ENCODE measurements around the gene HGS. TPM values are rescaled to one million over a fixed set of nuclear protein-coding genes. Genes with fewer than 3 reads are reported as not detected.

HGS gene
- total and polyA plus RNA-seq, 2 of the 8 experiments (the other 6 are each of a cell fraction or from before 2014, with no cell fraction given) = 80.8 to 99.7 TPM

DNA sequence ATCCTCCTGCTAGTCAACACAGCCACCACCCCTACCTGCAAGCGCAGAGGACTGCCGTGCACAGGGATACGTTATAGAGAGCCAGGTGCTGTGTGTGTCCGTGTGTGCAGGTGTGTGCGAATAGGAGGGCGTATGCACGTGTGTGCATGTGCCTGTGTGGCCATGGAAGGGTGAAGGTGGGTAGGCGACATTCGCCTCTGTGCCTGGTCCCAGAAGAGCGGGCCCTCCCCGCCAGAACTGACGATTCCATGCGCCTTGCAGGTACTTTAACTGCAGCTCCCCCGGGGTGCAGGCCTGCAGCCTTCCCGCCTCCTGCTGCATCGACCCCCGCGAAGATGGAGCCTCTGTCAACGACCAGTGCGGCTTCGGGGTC is 36.2 kb upstream of the HGS start:
- Histone ChIP-seq H2BK120ac (replicated peaks; ENCODE audit: low read depth, low read length) (no peak overlapping the region), H2AFZ (ENCODE audit: low read length) (no peak overlapping the region), H3K56ac (replicated peaks; ENCODE audit: insufficient read length, low read depth, low read length) (no peak overlapping the region), H3K27ac (ENCODE audit: low read depth, low read length) (no peak overlapping the region), H3K18ac (ENCODE audit: extremely low read depth, low read length) (no peak overlapping the region; the same call in 1 of the 2 replicates), H3K79me1 (ENCODE audit: low read depth, low read length) (peaks cover 7% of the 10 kb centered on the region), H4K5ac (ENCODE audit: insufficient read length, low read depth, low read length) (no peak overlapping the region), H4K20me1 (replicated peaks in 1 of 2; ENCODE audit: control insufficient read depth in 1 of 2, insufficient read depth in 2 of 2, low read length in 2 of 2) (peaks cover 0 to 2% of the 10 kb centered on the region in 2 experiments), H3K36me3 (ENCODE audit: control insufficient read depth in 2 of 4, insufficient read depth in 4 of 4, low read length in 3 of 4) (peaks cover 0 to 3% (median 1%) of the 10 kb centered on the region in 4 experiments; a peak in 3 of 8 replicates), H3K4me2 (ENCODE audit: insufficient read depth in 1 of 2, low read depth in 2 of 2, low read length in 2 of 2) (peak overlapping the region; percentile 59 to 76), H3K4me1 (replicated peaks in 1 of 4; ENCODE audit: control insufficient read depth in 3 of 4, insufficient read depth in 4 of 4, low read length in 3 of 4) (peaks cover 0 to 14% (median 1%) of the 10 kb centered on the region in 4 experiments; a peak in 4 of 7 replicates), H3K4me3 (ENCODE audit: extremely low read depth in 1 of 4, insufficient read depth in 2 of 4, low read depth in 3 of 4, low read length in 4 of 4) (peak overlapping the region in 2 of 4 experiments; percentile 15 to 38; a peak in 3 of 8 replicates), H2BK12ac (ENCODE audit: low read depth, low read length) (peak overlapping the region; percentile 20; the same call in 1 of the 2 replicates), H3K23ac (ENCODE audit: insufficient read length) (no peak overlapping the region), H2BK5ac (ENCODE audit: low read depth, low read length) (no peak overlapping the region), H2AK5ac (ENCODE audit: low read depth, low read length) (peak overlapping the region; percentile 57; the same call in 1 of the 2 replicates), H2BK20ac (ENCODE audit: low read length) (no peak overlapping the region), H3K4ac (replicated peaks; ENCODE audit: insufficient read length, low read depth, low read length) (no peak overlapping the region), H3K9ac (replicated peaks in 1 of 4; ENCODE audit: extremely low read depth in 1 of 4, low read depth in 3 of 4, low read length in 3 of 4) (peak overlapping the region in 1 of 4 experiments; percentile 30; a peak in 1 of 7 replicates), H3K14ac (ENCODE audit: insufficient read length) (no peak overlapping the region), H3K23me2 (ENCODE audit: low read depth, low read length) (peaks cover 10% of the 10 kb centered on the region), H3K79me2 (ENCODE audit: control insufficient read depth in 1 of 2, insufficient read depth in 2 of 2, low read length in 2 of 2) (no peaks in the 10 kb centered on the region), H2BK15ac (ENCODE audit: low read length) (peak overlapping the region; percentile 23; the same call in 1 of the 2 replicates), H3K27me3 (replicated peaks in 1 of 4; ENCODE audit: control insufficient read depth in 3 of 4, extremely low read depth in 1 of 4, insufficient read depth in 3 of 4, low read length in 3 of 4) (peaks cover 2 to 15% (median 9%) of the 10 kb centered on the region in 4 experiments; a peak in 5 of 7 replicates), H3K9me3 (ENCODE audit: insufficient read depth in 2 of 2, low read depth in 1 of 2, low read length in 1 of 2) (no peaks in the 10 kb centered on the region), H4K91ac (replicated peaks; ENCODE audit: insufficient read length, low read length) (peak overlapping the region; percentile 69), H4K8ac (ENCODE audit: extremely low read depth, insufficient read depth, low read length) (peak overlapping the region; percentile 89)
- POLR2A ChIA-PET (ENCODE audit: partially characterized antibody) = interaction anchor here (0.7 to 4.4 kb wide), 16 partner anchors 9 to 135 kb away, joined by 3 to 23 read pairs (median 6); partner anchors contain the start of genes ACTG1, ARL16, FAAP100 and HGS
- FAIRE-seq (no peak), DNase-seq (ENCODE audit: low read depth in 1 of 2, low spot score in 2 of 2) (peak in 1 of 2 experiments; percentile 53)
- CTCF ChIA-PET (ENCODE audit: partially characterized antibody) = interaction anchor here (0.6 to 3.5 kb wide), 8 partner anchors 11 to 75 kb away, joined by 3 to 9 read pairs (median 3); no protein-coding TSS in a partner anchor
- WGBS, 2 experiments (ENCODE audit: extremely low coverage in 1 of 2, insufficient coverage in 1 of 2, insufficient read length in 1 of 2, insufficient replicate concordance in 2 of 2, low coverage in 1 of 2, low lambda C conversion rate in 2 of 2, missing lambda C conversion rate in 1 of 2) = 80% methylated on average over 19 of the region's 21 CpGs; no CpG with 5 or more reads in 1 of the 2 experiments
- TF ChIP-seq TAF1 (IDR thresholded peaks at IDR 0.05; ENCODE audit: low read depth, low read length) (no peak), FOSL1 (IDR thresholded peaks at IDR 0.05; ENCODE audit: insufficient read depth, low read depth, low read length) (no peak)

All from H1 (cell line).